Raji (cell line): ENCODE results near the gene SKI.

Experiments
- POLR2A ChIP-seq: IDR thresholded peaks from 2 replicates; pipeline ENCODE4 v1.6.1; 2011; ENCODE audit warnings: low read depth, low read length, control low read depth; ENCODE audit not compliant: insufficient read depth

Gene SKI

DNA sequence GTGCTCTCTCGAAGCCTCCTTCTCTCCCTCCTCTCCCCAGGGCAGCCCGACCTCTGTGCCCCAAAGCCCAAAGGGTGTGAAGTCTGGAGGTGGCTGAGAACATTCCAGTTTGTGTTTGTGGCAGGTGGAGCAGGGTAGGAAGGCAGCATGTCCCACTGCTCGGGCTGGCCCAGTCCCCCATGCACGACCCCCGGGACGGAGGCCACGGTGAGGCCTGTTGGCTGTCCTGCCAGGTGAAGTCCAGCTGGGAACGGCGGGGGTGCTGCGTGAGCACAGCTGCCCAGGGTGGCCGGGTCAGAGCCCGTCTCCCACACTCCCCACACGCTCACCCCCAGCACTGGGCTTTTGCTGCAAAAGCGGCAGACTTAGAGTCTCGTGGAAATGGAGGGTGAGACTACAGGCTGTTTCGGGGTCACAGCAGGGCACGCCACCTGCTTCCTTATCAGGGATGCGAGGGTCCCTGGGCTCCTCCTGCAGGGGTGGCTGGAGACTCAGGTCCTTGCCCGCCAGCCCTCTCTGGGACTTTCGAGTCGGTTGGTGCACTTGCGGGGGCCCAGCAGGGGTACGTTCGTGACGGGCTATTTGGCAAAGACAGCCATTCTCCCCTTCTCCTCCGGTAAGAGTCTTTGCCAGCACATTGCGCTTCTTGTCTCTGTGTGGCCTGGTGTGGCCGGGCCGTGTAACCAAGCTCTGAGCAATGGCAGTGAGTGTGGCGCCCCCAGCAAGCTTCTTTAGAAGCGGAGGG is 123.0 kb downstream of the SKI start:
- TF ChIP-seq POLR2A, result no peak

DNA sequence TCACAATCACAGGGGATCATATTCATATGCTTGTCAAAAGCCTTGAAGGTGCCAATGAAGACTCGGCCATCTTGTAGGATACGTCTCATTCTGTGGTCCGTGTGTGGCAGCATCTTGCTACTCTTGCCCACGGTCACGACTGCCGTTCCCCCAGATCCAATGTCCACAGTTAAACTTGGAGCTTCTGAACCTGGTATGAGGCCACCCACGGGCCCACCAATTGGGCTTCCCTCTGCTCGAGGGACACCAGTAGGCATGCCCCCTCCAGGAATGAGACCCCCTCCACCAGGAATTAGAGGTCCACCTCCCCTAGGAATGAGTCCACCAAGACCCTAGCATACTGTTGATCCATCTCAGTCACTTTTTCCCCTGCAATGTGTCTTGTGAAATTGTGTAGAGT is 123.6 kb downstream of the SKI start:
- TF ChIP-seq POLR2A, result no peak

DNA sequence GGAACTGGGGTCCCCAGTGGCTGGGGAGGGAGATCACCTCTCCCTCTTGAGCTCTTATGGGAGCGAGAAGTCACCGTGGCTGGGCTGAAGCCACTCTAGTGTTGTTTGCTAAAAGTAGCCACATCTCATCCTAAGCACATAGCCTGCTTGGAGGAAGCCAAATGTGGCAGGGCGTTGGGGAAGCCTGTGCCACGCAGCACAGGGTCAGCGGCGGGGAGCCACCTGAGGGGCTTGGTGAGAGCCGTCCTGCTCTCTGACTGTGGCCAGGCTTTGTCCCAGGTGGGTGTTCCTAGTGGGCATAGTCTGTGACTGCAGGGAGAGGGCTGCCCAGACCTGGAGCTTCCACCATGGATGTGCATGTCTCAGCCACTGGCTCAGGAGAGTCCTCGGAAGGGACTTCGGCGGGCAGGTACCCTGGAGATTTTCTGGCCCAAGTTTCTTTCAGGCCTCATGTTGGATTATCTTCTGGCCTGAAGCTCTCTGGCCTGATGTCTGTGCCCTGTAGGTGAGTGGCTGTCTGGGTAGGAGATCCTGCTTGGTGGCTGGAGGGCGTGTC is 124.3 kb downstream of the SKI start:
- no peak for TF ChIP-seq POLR2A

DNA sequence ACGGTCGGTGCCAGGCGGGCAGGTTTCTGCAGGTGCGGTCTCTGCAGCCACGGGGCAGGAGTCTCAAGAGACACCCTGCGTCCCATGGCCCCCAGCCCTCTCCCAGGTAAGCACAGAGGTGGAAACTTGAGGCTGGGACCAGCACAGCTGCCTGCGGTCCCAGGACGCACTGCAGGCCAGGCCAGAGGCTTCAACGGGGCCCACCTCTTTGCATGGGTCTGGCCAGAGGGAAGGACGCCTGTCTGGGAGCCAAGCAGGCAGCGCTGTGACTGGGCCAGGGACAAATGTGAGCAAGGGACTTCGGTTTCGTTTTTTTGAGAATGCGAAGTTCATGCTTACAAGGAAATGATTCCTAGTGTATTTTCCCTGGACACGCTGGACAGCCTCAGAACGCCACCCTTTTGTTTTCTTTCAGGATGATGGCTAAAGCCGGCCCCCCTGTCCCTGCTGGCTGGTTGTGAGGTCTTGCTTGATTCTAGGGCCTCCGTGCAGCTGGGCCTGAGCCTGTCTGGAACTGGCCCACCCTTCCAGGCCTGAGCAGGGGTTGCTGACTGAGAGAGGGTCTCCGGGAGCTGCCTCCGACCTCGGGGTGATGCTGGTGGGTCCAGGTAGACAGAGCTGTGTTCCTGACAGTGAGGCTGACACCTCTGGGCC is 124.9 kb downstream of the SKI start:
- no peak for TF ChIP-seq POLR2A

DNA sequence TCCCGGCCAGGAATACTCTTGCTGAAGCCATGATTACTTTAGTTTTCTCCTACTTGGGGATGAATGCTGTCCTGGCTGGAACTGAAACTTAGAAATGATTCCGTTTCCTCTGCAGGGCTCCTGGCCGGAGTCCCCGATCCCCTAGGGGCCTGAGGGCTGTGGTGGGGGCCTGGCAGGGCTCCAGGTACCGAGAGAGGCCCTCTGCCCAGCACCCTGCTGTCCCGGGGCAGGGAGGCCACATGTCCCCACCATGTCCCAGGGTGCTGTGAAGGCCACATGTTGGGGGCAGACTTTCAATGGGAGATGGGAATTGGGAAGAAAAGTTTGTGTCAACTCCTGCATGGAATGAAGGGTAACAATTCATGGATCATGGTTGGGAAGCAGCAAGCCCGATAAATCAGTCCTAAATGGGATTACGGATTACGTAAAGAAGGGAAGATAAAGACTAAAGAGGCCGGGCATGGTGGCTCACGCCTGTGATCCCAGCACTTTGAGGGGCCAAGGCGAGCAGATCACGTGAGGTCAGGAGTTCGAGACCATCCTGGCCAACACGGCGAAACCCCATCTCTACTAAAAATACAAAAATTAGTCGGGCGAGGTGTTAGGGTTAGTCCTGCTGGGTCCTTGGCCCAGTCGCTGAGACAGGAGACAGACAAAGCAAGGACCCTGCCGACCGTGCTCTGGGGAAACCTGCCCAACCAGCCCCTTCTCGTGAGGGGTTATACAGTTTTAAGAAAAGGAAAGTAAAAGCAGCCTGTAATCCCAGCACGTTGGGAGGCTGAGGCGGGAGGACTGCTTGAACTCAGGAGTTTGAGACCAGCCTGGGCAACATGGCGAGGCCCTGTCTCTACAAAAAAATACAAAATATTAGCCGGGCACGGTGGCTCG is 125.7 kb downstream of the SKI start:
- no peak for TF ChIP-seq POLR2A

DNA sequence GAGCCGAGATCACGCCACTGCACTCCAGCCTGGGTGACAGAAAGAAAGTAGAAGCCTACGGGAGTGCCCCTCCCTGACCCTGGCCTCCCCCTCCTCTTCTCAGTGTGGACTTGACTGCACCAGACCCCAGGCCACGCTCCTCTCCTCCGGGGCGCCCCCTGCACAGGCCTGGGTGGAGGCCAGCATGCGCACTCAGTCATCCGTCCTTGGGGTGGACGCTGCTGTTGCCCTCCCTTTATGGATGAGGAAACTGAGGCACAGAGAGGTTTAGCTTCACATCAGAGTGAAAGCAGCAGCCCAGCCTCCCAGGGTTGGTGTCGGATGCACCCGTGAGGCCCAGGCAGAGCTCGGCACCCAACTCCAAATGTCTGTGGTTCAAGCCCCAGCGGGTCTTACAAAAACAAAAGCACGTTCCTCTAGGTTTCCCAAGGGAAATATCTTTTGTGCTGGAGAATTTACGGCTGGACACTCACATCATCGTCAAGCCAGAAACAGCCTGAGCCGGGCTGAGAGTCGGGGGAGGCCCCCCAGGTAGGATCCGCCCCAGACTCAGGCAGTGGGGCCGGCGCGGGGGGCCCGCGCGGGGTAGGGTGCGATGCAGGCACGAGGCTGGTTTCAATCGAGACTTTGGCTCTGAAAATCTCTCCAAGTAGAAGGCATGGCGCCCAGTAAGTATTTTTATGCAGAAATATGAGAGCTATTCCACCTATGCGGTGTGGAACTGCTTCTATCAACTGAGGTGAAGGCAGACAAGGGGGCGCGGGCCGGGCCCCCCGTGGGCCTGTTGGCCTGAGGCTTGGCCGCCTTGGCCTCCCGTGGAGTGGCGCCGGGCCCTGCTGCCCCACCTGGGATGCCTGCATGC is 126.6 kb downstream of the SKI start:
- TF ChIP-seq POLR2A, result no peak

DNA sequence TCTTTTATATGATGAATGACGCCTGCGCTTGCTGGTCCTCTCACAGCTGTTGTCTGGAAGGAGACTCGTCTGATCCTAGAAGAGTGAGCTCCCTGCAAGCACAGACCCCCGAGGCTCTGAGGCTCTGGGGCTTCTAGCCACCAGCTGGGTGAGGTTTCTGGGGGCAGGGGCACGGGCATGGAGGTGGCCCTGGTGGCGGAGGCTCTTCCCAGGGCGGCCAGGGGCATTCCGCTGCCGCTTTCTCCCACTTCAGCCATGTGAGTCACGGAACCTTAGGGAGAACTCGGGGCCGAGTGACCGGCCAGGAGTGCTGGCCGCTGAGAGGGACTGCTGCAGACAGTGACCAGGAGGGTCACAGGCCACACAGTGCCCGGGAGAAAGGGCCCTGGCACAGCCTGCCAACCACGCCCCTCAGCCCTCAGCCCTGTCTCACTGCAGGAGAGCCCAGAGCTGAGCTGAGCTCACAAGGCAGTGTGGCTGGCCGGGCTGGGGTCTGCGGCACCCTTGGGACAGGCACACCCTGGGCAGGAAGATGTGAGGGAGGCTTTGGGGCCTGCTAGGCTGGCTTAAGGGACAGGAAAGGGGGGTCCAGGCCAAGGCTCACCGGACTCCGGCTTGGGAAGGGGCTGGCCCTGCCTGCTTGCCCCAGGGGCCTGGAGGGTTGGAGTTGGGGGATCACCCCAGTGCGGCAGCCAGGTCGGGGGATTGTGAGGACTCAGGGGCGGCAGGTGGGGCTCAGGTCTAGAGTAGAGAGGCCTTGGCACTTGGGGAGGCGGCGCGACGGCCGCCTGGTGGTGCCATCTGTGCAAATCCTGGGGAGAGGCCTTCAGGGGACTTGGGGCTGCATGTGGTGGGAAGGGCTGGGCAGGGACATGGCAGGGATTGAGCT is 127.5 kb downstream of the SKI start:
- TF ChIP-seq POLR2A, result no peak

DNA sequence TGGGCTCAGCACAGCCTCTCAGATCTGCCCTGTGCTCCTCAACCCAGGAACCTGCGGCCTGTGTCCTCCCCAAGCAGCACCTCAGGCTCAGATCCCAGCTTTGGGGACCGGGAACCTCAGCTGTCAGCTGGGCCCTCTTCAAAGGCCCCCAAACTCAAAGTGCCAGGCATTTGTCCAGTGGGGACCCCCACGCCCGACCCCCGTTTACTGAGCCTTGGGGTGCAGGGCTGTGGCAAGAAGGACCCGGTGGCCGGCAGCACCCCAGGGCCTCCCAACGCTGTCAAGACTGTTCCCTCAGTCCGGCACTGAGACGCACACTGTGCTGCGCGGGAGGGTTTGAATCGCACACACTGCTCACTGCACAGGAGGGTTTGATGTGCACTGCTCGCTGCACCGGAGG is 128.3 kb downstream of the SKI start:
- TF ChIP-seq POLR2A, result no peak

DNA sequence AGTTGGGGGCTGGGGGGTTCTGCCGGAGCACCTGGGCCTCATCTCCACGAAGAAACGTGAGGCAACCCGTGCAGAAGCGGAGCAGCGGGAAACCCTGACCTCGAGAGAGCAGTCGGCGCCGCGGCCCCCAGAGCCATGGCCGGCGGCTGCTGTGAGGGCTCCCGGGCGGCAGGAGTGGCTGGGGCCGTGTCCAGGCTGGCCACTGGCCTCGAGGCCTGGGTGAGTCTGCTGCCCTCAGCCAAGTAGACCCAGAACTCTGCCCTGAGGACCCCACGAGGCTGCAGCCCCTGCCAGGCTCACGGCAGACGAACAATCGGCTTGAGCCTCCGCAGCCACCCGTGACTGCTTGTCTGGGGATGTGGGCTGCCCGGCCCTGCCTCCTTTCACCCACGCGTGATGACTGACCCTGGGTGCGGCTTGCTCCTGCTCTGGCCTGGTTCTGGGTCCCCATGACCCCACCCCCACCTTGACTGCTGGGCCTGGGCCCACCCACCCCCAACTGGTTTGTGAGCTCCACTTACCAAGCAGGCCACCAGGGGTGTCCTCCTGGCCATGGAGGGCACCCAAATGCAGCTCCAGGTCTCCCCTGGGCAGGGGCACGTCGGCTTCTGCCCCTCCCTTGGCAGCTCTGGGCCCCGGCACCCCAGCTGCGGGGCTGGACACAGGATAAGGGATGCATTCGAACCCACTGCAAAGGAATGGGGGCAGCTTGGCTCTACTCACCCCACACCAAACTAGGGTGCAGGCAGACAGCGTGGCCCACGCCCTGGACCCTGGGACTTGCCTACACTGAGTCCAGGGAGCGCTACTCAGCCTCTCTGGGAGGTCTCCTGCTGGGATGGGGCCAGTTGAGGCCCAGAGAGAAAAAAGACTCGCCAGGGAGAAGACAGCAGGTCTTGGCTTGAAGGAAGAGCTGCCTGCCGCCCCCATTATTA is 129.1 kb downstream of the SKI start:
- no peak for TF ChIP-seq POLR2A

DNA sequence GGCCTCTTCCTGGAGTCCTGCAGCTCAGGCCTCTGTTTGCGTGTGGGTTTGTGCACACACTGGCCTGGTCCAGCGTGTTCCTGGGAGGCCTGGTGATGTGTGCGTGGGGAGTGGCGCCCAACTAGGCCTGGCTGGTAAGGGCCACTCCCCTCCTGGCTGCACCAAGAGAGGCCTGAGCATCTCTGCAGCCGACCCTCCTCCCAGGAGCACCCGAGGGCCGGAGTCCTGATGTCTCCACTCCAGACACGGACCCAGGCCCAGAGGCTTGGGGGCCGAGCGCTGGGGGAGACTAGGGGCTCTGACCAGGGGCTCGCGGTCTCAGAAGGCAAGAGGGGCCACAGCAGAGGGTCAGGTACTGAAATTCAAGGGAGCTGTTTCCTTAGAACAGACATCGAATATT is 130.0 kb downstream of the SKI start:
- TF ChIP-seq POLR2A, result no peak

DNA sequence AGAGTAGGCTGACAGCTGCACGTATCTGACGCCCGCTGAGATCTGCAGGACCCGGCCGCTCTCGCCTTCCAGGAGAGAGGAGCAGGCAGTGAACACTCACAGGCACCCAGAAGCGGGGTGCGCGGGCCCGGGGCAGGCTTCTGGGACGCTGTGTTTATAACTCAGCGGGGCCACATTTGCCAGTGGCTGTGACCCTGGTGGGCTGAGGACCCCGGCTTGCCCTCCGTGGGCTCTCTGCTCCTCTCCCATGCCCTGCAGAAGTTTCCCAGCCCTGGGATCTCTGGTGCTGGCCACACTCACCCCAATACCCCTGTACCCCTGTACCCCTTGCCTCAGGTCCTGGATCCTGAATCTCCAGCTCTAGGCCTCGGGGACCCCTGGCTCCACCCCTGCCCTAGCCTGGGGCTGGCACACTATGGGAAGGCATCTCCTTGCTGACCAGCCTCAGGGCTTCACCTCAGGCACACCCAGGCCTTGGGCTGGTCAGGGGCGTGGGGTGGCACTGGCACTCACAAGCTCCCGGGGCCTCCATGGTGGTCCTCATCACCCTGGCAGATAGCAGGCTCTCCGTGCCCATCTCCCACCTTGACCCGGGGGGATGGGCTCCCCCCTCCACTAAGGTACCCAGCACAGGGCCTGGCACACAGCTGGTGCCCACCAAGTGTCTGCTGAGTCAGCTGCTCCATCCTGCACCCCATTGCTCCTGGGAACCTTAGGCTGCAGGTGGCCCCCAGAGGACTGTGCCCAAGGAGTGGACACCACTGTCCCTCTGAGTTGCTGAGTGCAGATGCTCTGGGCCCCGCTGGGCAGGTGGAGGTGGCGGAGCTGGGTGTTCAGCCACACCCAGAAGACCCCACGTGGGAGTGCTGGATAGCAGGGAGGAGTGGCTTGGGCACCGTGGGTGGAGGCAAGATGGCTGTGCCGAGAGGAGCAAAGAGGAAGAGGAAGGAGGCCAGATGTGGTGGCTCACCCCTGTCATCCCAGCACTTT is 130.8 kb downstream of the SKI start:
- no peak for TF ChIP-seq POLR2A
